ENCODE results near the gene MED10.

DNA sequence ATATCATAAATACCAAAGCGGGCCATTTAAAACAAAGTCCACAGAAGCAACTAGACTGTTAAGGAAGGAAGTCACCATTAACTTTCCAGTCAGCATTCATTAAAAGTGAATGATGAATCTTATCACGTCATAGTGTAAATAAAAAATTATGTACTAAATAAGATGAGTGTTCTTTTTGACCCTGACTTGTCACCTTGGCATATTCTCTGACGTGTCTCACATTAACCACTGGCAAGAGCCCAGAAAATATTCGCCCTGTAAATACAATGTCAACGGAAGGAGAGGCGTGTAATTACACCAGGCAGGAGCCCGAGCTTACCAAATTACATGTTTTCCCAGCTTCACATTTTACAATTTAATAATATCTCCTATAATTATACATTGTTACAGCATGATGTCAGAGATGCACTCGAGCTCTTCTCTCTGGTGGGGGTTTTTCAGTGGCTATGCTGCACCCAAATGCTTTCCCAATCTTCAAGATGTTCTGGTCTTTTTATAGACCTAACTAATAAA is 41.0 kb upstream of the MED10 start:
- TF ChIP-seq FOXM1 (IDR thresholded peaks at IDR 0.05; ENCODE audit: low read depth) = no peak
- TF ChIP-seq CHD2 (IDR thresholded peaks at IDR 0.05; ENCODE audit: low read length, partially characterized antibody) = no peak

Measured in SK-N-SH (cell line).